ENCODE measurements around the gene RNF20. TPM values are rescaled to one million over a fixed set of nuclear protein-coding genes. Genes with fewer than 3 reads are reported as not detected.

Gene RNF20, protein sequence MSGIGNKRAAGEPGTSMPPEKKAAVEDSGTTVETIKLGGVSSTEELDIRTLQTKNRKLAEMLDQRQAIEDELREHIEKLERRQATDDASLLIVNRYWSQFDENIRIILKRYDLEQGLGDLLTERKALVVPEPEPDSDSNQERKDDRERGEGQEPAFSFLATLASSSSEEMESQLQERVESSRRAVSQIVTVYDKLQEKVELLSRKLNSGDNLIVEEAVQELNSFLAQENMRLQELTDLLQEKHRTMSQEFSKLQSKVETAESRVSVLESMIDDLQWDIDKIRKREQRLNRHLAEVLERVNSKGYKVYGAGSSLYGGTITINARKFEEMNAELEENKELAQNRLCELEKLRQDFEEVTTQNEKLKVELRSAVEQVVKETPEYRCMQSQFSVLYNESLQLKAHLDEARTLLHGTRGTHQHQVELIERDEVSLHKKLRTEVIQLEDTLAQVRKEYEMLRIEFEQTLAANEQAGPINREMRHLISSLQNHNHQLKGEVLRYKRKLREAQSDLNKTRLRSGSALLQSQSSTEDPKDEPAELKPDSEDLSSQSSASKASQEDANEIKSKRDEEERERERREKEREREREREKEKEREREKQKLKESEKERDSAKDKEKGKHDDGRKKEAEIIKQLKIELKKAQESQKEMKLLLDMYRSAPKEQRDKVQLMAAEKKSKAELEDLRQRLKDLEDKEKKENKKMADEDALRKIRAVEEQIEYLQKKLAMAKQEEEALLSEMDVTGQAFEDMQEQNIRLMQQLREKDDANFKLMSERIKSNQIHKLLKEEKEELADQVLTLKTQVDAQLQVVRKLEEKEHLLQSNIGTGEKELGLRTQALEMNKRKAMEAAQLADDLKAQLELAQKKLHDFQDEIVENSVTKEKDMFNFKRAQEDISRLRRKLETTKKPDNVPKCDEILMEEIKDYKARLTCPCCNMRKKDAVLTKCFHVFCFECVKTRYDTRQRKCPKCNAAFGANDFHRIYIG
- total RNA-seq (31.6 and 33.7 TPM in 2 replicates), polyA plus RNA-seq (4.3 and 6.1 TPM in 2 replicates), polyA minus RNA-seq (18.3 and 18.6 TPM in 2 replicates), Bru-seq, nascent RNA (percentile 72 among the genes with signal in this experiment), BruChase-seq, experiment 1, labeled RNA remaining after a 6-hour chase (percentile 82 among the genes with signal in this experiment), BruChase-seq, experiment 2, labeled RNA remaining after a 2-hour chase (percentile 69 among the genes with signal in this experiment)
- polyA plus RNA-seq (2011; cell fraction: cytosol; rRNA removed), result 9.3 and 9.8 TPM in 2 replicates
- 12.3 and 13.7 TPM in 2 replicates for polyA plus RNA-seq (2011; cell fraction: nucleus; rRNA removed)
- polyA plus RNA-seq (2012), result 29.8 and 35.6 TPM in 2 replicates
- 9.3 TPM for polyA minus RNA-seq (2011; cell fraction: cytosol; rRNA and poly(A)+ RNA removed)
- 8.4 and 9.2 TPM in 2 replicates for polyA minus RNA-seq (2011; cell fraction: nucleus; rRNA and poly(A)+ RNA removed)
- long read RNA-seq, transcript RNF20-202 (20 exons, 3,940 nt), result major isoform, 34 of 48 reads
- long read RNA-seq, partial matches to known transcripts, result 10 of 48 reads
- long read RNA-seq, other reads (novel, unspliced or antisense), result 4 of 48 reads

DNA sequence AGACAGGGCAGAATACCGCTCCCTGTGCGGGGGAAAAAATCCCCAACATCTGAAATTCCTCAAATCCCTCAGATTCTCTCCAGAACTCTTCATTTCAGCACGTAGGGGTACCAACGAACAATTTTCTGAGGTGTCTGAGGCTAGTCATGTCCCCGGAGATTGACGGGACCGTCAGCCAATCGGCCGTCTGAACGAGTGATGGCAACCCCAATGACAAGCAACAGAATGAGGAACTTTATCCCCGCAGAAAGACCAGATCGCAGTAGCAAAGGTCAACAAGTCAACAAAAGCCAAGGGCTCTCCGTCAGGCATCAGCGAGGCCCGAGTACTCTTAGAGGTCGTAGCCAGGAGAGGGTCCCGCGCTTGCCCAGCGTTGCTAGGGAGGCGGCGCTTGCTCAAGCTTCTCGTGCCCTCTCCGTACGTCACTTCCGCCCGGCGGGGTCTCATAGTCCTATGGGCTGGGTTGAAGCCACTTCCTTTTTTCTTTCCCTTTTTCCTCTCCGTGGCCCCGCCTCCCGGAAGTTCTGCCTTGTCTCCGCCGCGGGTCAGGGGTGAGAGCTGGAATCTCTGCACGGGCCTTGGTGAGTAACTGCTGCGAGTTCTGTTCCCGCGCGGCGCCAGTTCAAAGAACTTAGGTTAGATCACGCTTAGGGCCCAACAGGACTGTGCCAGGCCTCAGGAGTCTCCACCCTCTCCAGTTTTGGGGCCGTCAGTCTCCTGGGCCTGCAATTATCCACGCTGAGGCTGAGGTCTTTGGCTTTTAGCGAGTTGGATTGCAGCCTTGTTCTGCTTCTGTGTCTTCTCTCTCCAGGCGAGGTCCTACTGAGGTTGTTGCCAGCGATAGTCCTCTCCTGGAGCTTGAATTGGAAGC, at the start of gene RNF20:
RNF20 (plus strand) TSS at position 520 of the 871 bp plus-strand sequence. CDS start 1,571 bp downstream, outside the sequence.
- Histone ChIP-seq H3K27me3 (ENCODE audit: control insufficient read depth in 2 of 2, insufficient read depth in 2 of 2, low read length in 2 of 2) (no peaks in the 10 kb centered on the region), H3K4me1 (ENCODE audit: control insufficient read depth, extremely low read depth, insufficient read depth, low read length) (peaks cover 8% of the 10 kb centered on the region), H2AFZ (ENCODE audit: low read depth, low read length) (peak within 1 kb of the TSS; percentile 99), H3K79me2 (ENCODE audit: control insufficient read depth, insufficient read depth, low read length) (peaks cover 7% of the 10 kb centered on the region), H3K9ac (replicated peaks; ENCODE audit: extremely low read depth, insufficient read depth, low read length) (peak within 1 kb of the TSS; percentile 95), H3K36me3 (ENCODE audit: control insufficient read depth in 2 of 2, extremely low read depth in 1 of 2, insufficient read depth in 2 of 2, low read length in 2 of 2) (peaks cover 0 to 2% of the 10 kb centered on the region in 2 experiments), H3K27ac (ENCODE audit: insufficient read depth, low read depth, low read length) (peak within 1 kb of the TSS; percentile 98), H3K4me2 (ENCODE audit: insufficient read depth, low read length) (peak within 1 kb of the TSS; percentile 90), H3K9me1 (replicated peaks; ENCODE audit: control insufficient read depth, extremely low read depth, insufficient read depth, low read length) (no peaks in the 10 kb centered on the region), H4K20me1 (replicated peaks; ENCODE audit: control insufficient read depth, extremely low read depth, insufficient read depth, low read length) (no peaks in the 10 kb centered on the region), H3K4me3 (replicated peaks in 1 of 3; ENCODE audit: insufficient read depth in 1 of 3, low read depth in 1 of 3, low read length in 3 of 3) (peak within 1 kb of the TSS; percentile 73 to 86 (median 85)), H3K9me3 (replicated peaks; ENCODE audit: control insufficient read depth, insufficient read depth, low read length) (no peaks in the 10 kb centered on the region)
- CTCF ChIA-PET, result interaction anchor here (0.8 to 9.1 kb wide), 7 partner anchors 65 to 932 kb away, joined by 3 to 261 read pairs (median 6); no protein-coding TSS in a partner anchor
- DNase-seq (ENCODE audit: low read depth, low spot score), result peak; percentile 99
- TF ChIP-seq POLR2AphosphoS5 (IDR thresholded peaks at IDR 0.05; ENCODE audit: insufficient read depth, low read depth, low read length), result peak; percentile 48
- no peak for TF ChIP-seq MYC (IDR thresholded peaks at IDR 0.05; ENCODE audit: low read depth, low read length)
- TF ChIP-seq POLR2A (IDR thresholded peaks at IDR 0.05; ENCODE audit: low read depth, low read length), result peak; percentile 56
- dilution Hi-C loops (cut with MboI; ENCODE audit: extremely low pct_ligation_motif_present, low sequenced_read_pairs) (no loop called here), intact Hi-C loops (cut with micrococcal nuclease) (loop anchor here (1.0 to 5.0 kb wide), 2 partner anchors 135 to 931 kb away; partner anchors contain the start of genes MRPL50 and ZNF189)
- peak; percentile 98 for FAIRE-seq
- POLR2A ChIA-PET, result interaction anchor here (1.6 kb wide), 1 partner anchor 135 kb away, joined by 6 read pairs; the partner anchor contains the start of genes MRPL50 and ZNF189
- TSS peak; percentile 79 for BruUV-seq (replicated peaks)
